Tibial nerve (tissue), 3 donors: ENCODE measurements around the gene GPX7.

Source experiments
- POLR2A ChIP-seq, 2 donors: fragments of 450-650 bp; IDR thresholded peaks; one replicate each; pipeline ENCODE4 v1.6.1; 2017; ENCODE audit warnings: antibody characterized with exemption in 2 of 2, mild to moderate bottlenecking in 2 of 2, moderate library complexity in 2 of 2
- TF ChIP-seq, protein P1 (sequence below), 5 experiments: fragments of 200-600 bp in 3 of 5; fragments of 450-650 bp in 2 of 5; sonication (generic) in 3 of 5; IDR thresholded peaks; one replicate each; pipeline ENCODE4 v1.5.1; 2016 to 2019; ENCODE audit warnings: antibody characterized with exemption in 5 of 5, mild to moderate bottlenecking in 3 of 5, moderate library complexity in 2 of 5

GRCh38 chr1:52621950-52622349 lies 19.8 kb downstream of the GPX7 start:
- no peak for TF ChIP-seq POLR2A (IDR thresholded peaks at IDR 0.05)
- TF ChIP-seq, protein P1, sequence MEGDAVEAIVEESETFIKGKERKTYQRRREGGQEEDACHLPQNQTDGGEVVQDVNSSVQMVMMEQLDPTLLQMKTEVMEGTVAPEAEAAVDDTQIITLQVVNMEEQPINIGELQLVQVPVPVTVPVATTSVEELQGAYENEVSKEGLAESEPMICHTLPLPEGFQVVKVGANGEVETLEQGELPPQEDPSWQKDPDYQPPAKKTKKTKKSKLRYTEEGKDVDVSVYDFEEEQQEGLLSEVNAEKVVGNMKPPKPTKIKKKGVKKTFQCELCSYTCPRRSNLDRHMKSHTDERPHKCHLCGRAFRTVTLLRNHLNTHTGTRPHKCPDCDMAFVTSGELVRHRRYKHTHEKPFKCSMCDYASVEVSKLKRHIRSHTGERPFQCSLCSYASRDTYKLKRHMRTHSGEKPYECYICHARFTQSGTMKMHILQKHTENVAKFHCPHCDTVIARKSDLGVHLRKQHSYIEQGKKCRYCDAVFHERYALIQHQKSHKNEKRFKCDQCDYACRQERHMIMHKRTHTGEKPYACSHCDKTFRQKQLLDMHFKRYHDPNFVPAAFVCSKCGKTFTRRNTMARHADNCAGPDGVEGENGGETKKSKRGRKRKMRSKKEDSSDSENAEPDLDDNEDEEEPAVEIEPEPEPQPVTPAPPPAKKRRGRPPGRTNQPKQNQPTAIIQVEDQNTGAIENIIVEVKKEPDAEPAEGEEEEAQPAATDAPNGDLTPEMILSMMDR (IDR thresholded peaks at IDR 0.05), result no peak
